ENCODE measurements around the gene MTMR8.

DNA sequence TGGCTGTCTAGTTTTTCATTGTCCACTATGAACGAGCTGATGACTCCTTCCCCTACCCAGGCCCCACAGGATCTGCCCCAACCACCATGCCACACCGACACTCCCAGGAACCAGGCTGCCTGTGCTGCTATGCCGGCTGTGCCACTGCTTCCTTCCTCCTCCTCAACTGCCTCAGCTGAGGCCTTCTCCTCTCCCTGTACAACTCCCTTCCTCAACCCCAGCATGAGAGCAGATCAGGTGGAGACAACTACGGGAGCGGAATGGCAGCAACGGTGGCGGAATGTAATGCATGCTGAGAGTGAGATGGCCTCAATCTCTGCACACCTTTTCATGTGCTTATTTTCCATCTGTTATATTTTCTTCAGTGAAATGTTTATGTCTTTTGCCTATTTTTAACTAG, 88.5 kb downstream of the MTMR8 start:
- TF ChIP-seq, protein P1, sequence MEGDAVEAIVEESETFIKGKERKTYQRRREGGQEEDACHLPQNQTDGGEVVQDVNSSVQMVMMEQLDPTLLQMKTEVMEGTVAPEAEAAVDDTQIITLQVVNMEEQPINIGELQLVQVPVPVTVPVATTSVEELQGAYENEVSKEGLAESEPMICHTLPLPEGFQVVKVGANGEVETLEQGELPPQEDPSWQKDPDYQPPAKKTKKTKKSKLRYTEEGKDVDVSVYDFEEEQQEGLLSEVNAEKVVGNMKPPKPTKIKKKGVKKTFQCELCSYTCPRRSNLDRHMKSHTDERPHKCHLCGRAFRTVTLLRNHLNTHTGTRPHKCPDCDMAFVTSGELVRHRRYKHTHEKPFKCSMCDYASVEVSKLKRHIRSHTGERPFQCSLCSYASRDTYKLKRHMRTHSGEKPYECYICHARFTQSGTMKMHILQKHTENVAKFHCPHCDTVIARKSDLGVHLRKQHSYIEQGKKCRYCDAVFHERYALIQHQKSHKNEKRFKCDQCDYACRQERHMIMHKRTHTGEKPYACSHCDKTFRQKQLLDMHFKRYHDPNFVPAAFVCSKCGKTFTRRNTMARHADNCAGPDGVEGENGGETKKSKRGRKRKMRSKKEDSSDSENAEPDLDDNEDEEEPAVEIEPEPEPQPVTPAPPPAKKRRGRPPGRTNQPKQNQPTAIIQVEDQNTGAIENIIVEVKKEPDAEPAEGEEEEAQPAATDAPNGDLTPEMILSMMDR (IDR thresholded peaks at IDR 0.05; ENCODE audit: extremely low read depth in 1 of 2, insufficient read depth in 1 of 2, low read depth in 1 of 2, low read length in 2 of 2): no peak
- TF ChIP-seq EZH2 (IDR thresholded peaks at IDR 0.05; ENCODE audit: borderline replicate concordance, low read depth, low read length, severe bottlenecking) (no peak), POLR2A (IDR thresholded peaks at IDR 0.05; ENCODE audit: low read depth, low read length) (no peak), POLR2AphosphoS5 (IDR thresholded peaks at IDR 0.05; ENCODE audit: insufficient read depth, low read depth, low read length) (no peak), JUN (IDR thresholded peaks at IDR 0.05; ENCODE audit: borderline replicate concordance, insufficient read depth, insufficient read length, low read depth) (no peak)

All from endothelial cell of umbilical vein (primary cell).